ENCODE results near the gene NAPEPLD.

The NAPEPLD gene

DNA sequence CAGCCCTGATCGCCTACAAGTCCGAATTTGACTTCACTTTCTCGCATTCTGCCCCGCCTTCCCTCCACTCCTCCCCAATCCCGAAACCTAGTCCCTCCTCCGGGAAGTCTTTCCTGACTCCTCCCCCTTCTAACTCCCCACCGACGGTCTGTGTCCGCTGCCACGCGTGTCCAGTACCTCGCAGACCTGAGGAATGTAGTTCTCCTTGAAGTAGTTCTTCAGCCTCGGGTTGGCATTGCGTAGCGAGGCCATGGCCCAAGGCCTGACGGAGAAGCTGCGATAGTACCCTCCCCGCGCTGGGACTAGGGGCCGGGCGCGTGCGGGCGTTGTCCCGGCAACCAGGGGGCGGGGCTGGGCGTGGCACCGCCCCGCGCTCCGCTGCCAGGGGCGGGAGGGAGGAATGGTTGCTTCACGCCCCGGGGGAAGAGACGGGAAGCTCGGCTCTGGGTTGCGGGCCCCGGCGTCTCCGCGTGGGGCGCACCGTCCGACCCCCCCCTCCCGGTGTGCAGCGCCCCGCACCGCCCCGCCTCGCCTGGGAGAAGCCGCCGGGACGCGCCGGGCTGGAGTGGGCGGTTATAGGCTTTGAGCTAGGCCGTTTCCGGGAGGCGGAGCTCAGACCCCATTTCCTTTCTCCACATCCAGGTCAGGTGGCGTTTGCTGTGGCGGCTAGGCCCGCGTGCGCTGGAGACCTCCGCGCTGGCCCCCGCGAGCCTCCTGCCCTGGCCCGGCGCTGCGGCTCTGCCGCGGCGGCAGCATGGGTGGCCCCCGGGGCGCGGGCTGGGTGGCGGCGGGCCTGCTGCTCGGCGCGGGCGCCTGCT lies 74.2 kb downstream of the NAPEPLD start, which contains the start of the genes ARMC10 and FBXL13:
Gene ARMC10, plus strand, starts transcription at position 622 of the 818 bp plus-strand sequence. Its CDS starts 133 bp downstream, at position 755.
Gene FBXL13, minus strand, starts transcription at position 278 of the 818 bp plus-strand sequence.
- DNase-seq (ENCODE audit: extremely low spot score), result peak; percentile 91
- CTCF ChIA-PET, result interaction anchor here (0.6 to 1.1 kb wide), 5 partner anchors 9 to 316 kb away, joined by 3 to 7 read pairs (median 3); no protein-coding TSS in a partner anchor
- POLR2A ChIA-PET, result interaction anchor here (0.6 to 1.5 kb wide), 13 partner anchors 9 to 326 kb away, joined by 3 to 14 read pairs (median 4); partner anchors contain the start of genes FAM185A, NAPEPLD and PSMC2
- TF ChIP-seq SP1 (IDR thresholded peaks at IDR 0.05) (peak; percentile 51; the same call in 1 of the 2 replicates), FOXM1 (IDR thresholded peaks at IDR 0.05; ENCODE audit: borderline replicate concordance) (no peak), NFRKB (IDR thresholded peaks at IDR 0.05) (no peak), HDGF (IDR thresholded peaks at IDR 0.05; ENCODE audit: borderline replicate concordance) (no peak), ZNF384 (IDR thresholded peaks at IDR 0.05) (no peak), ARNT (IDR thresholded peaks at IDR 0.05) (peak; percentile 44; the same call in 1 of the 2 replicates), TARDBP (IDR thresholded peaks at IDR 0.05) (peak; percentile 64; the same call in 1 of the 2 replicates), LEF1 (IDR thresholded peaks at IDR 0.05; ENCODE audit: borderline replicate concordance) (no peak)

- ChIA-PET POLR2A (interaction anchor here (0.7 to 1.3 kb wide), 2 partner anchors 47 to 72 kb away, joined by 3 read pairs; no protein-coding TSS in a partner anchor), CTCF (interaction anchor here (0.5 to 1.1 kb wide), 2 partner anchors 12 to 227 kb away, joined by 4 read pairs; no protein-coding TSS in a partner anchor)
- DNase-seq (ENCODE audit: extremely low spot score), result peak; percentile 6
Observed at GRCh38 chr7:103073989-103074518, 74.8 kb downstream of the NAPEPLD start.

GRCh38 chr7:103071000-103071399 lies 77.9 kb downstream of the NAPEPLD start:
- POLR2A ChIA-PET, result no interaction called here
- no peak for TF ChIP-seq NFRKB (IDR thresholded peaks at IDR 0.05)
- TF ChIP-seq ARNT (IDR thresholded peaks at IDR 0.05), result no peak
- no peak for TF ChIP-seq SP1 (IDR thresholded peaks at IDR 0.05)
- TF ChIP-seq SUZ12 (IDR thresholded peaks at IDR 0.05), result no peak
- TF ChIP-seq, protein P1, sequence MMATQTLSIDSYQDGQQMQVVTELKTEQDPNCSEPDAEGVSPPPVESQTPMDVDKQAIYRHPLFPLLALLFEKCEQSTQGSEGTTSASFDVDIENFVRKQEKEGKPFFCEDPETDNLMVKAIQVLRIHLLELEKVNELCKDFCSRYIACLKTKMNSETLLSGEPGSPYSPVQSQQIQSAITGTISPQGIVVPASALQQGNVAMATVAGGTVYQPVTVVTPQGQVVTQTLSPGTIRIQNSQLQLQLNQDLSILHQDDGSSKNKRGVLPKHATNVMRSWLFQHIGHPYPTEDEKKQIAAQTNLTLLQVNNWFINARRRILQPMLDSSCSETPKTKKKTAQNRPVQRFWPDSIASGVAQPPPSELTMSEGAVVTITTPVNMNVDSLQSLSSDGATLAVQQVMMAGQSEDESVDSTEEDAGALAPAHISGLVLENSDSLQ (IDR thresholded peaks at IDR 0.05), result no peak
- TF ChIP-seq ZNF384 (IDR thresholded peaks at IDR 0.05), result no peak
- CTCF ChIA-PET, result interaction anchor here (1.1 kb wide), 1 partner anchor 9 kb away, joined by 6 read pairs; no protein-coding TSS in a partner anchor
- no peak for DNase-seq (ENCODE audit: extremely low spot score)

More at GRCh38 chr7:103073989-103074518, 74.8 kb downstream of the NAPEPLD start:
- TF ChIP-seq L3MBTL2 (conservative IDR thresholded peaks at IDR 0.05), result peak; percentile 47; the same call in 1 of the 2 replicates
- TF ChIP-seq SUZ12 (IDR thresholded peaks at IDR 0.05), result no peak

- no peak for DNase-seq (ENCODE audit: extremely low spot score)
- CTCF ChIA-PET, result no interaction called here
- POLR2A ChIA-PET, result no interaction called here
Observed at GRCh38 chr7:103068414-103069403, 80.2 kb downstream of the NAPEPLD start.

GRCh38 chr7:103065667-103066066 lies 83.2 kb downstream of the NAPEPLD start:
- TF ChIP-seq HDGF (IDR thresholded peaks at IDR 0.05; ENCODE audit: borderline replicate concordance), result no peak
- no peak for TF ChIP-seq BHLHE40 (IDR thresholded peaks at IDR 0.05; ENCODE audit: borderline replicate concordance)
- TF ChIP-seq NFRKB (IDR thresholded peaks at IDR 0.05), result no peak
- no peak for TF ChIP-seq CTBP1 (IDR thresholded peaks at IDR 0.05; ENCODE audit: borderline replicate concordance)
- no peak for TF ChIP-seq FOXM1 (IDR thresholded peaks at IDR 0.05; ENCODE audit: borderline replicate concordance)
- TF ChIP-seq LEF1 (IDR thresholded peaks at IDR 0.05; ENCODE audit: borderline replicate concordance), result no peak
- TF ChIP-seq, protein P1 (IDR thresholded peaks at IDR 0.05), result no peak
- TF ChIP-seq ZNF384 (IDR thresholded peaks at IDR 0.05), result no peak
- peak; percentile 24 for DNase-seq (ENCODE audit: extremely low spot score)
- CTCF ChIA-PET, result interaction anchor here (0.5 to 0.6 kb wide), 2 partner anchors 9 to 83 kb away, joined by 3 read pairs; partner anchors contain the start of gene ARMC10
- POLR2A ChIA-PET, result no interaction called here

More at GRCh38 chr7:103068414-103069403, 80.2 kb downstream of the NAPEPLD start:
- no peak for TF ChIP-seq SP1 (IDR thresholded peaks at IDR 0.05)

GRCh38 chr7:103063895-103064294 lies 85.0 kb downstream of the NAPEPLD start:
- no peak for TF ChIP-seq CTBP1 (IDR thresholded peaks at IDR 0.05; ENCODE audit: borderline replicate concordance)
- TF ChIP-seq FOXK2 (IDR thresholded peaks at IDR 0.05), result no peak
- no peak for TF ChIP-seq HDGF (IDR thresholded peaks at IDR 0.05; ENCODE audit: borderline replicate concordance)
- no peak for TF ChIP-seq TARDBP (IDR thresholded peaks at IDR 0.05)
- TF ChIP-seq ELF4 (IDR thresholded peaks at IDR 0.05), result no peak
- no peak for TF ChIP-seq ZNF384 (IDR thresholded peaks at IDR 0.05)
- no peak for TF ChIP-seq FOXA1 (IDR thresholded peaks at IDR 0.05)
- TF ChIP-seq FOXM1 (IDR thresholded peaks at IDR 0.05; ENCODE audit: borderline replicate concordance), result no peak
- no peak for TF ChIP-seq L3MBTL2 (conservative IDR thresholded peaks at IDR 0.05)
- no peak for TF ChIP-seq BHLHE40 (IDR thresholded peaks at IDR 0.05; ENCODE audit: borderline replicate concordance)
- TF ChIP-seq ARNT (IDR thresholded peaks at IDR 0.05), result no peak
- no peak for TF ChIP-seq LEF1 (IDR thresholded peaks at IDR 0.05; ENCODE audit: borderline replicate concordance)
- TF ChIP-seq SP1 (IDR thresholded peaks at IDR 0.05), result no peak
- no peak for TF ChIP-seq NFRKB (IDR thresholded peaks at IDR 0.05)
- ChIA-PET POLR2A (no interaction called here), CTCF (no interaction called here)
- peak; percentile 8 for DNase-seq (ENCODE audit: extremely low spot score)

Data from HEK293T (cell line).